H1 (cell line): Measurements from ENCODE around the gene TCF7. TPM values are rescaled to one million over a fixed set of nuclear protein-coding genes. Genes with fewer than 3 reads are reported as not detected.

ENCODE experiments used
- CTCF ChIA-PET: fragments of 300-600 bp; sonication (Branson Sonifier 250); formaldehyde crosslinking; loops from one replicate; lab custom pipeline; 2021; ENCODE audit not compliant: partially characterized antibody; lab: Charles Lee
- POLR2A ChIA-PET: fragments of 300-600 bp; sonication (Branson Sonifier 250); formaldehyde crosslinking; loops from one replicate; lab custom pipeline; 2021; ENCODE audit warnings: inconsistent platforms; ENCODE audit not compliant: partially characterized antibody; lab: Charles Lee
- DNase-seq, 2 experiments: peaks; one replicate each; pipeline versions ENCODE4 v3.0.0 to v3.0.0-alpha.2; 2010 to 2022; ENCODE audit warnings: low spot score in 2 of 2, low read depth in 1 of 2, mixed read lengths in 1 of 2
- FAIRE-seq: peaks from 2 replicates; lab custom pipeline; 2011; peaks lifted over from hg19 to GRCh38; lab: Jason Lieb, UNC
- H2AFZ ChIP-seq: 2 replicates; pipeline ENCODE4 v1.8.1; 2012; ENCODE audit warnings: low read length, inconsistent platforms
- H2AK5ac ChIP-seq: 2 replicates; pipeline ENCODE4 v1.6.1; 2013; ENCODE audit warnings: low read depth, low read length
- H2BK120ac ChIP-seq: replicated peaks from 2 replicates; pipeline ENCODE3; 2013; ENCODE audit warnings: low read depth, low read length, inconsistent platforms
- H2BK12ac ChIP-seq: 2 replicates; pipeline ENCODE4 v1.6.1; 2013; ENCODE audit warnings: low read depth, low read length
- H2BK15ac ChIP-seq: 2 replicates; pipeline ENCODE4 v1.6.1; 2013; ENCODE audit warnings: low read length
- H2BK20ac ChIP-seq: 2 replicates; pipeline ENCODE4 v1.6.1; 2013; ENCODE audit warnings: low read length
- H2BK5ac ChIP-seq: 2 replicates; pipeline ENCODE4 v1.6.1; 2013; ENCODE audit warnings: low read depth, low read length
- H3K14ac ChIP-seq: 2 replicates; pipeline ENCODE4 v1.6.1; 2013; ENCODE audit warnings: inconsistent platforms; ENCODE audit not compliant: insufficient read length
- H3K18ac ChIP-seq: 2 replicates; pipeline ENCODE4 v1.6.1; 2013; ENCODE audit warnings: low read length; ENCODE audit errors: extremely low read depth
- H3K23ac ChIP-seq: 2 replicates; pipeline ENCODE4 v1.6.1; 2013; ENCODE audit warnings: inconsistent platforms; ENCODE audit not compliant: insufficient read length
- H3K23me2 ChIP-seq: 2 replicates; pipeline ENCODE4 v1.6.1; 2013; ENCODE audit warnings: low read depth, low read length
- H3K27ac ChIP-seq: 2 replicates; pipeline ENCODE4 v1.6.1; 2011; ENCODE audit warnings: low read depth, low read length, inconsistent platforms
- H3K27me3 ChIP-seq, 4 experiments: replicated peaks in 1 of 4; 1 replicate in 1 of 4; 2 replicates in 3 of 4; pipeline versions ENCODE4 v1.6.1 to v1.8.1; 2011 to 2013; ENCODE audit warnings: low read length in 3 of 4, mild to moderate bottlenecking in 3 of 4, inconsistent platforms in 2 of 4, mixed read lengths in 2 of 4, moderate library complexity in 1 of 4; ENCODE audit not compliant: control insufficient read depth in 3 of 4, insufficient read depth in 3 of 4; ENCODE audit errors: extremely low read depth in 1 of 4
- H3K36me3 ChIP-seq, 4 experiments: 2 replicates each; pipeline versions ENCODE4 v1.6.1 to v1.8.1; 2011 to 2013; ENCODE audit warnings: mild to moderate bottlenecking in 4 of 4, low read length in 3 of 4, moderate library complexity in 2 of 4, control low read depth in 1 of 4, inconsistent platforms in 1 of 4; ENCODE audit not compliant: insufficient read depth in 4 of 4, control insufficient read depth in 2 of 4
- H3K4ac ChIP-seq: replicated peaks from 2 replicates; pipeline ENCODE3; 2013; ENCODE audit warnings: low read length, low read depth, mixed read lengths, inconsistent platforms; ENCODE audit not compliant: insufficient read length
- H3K4me1 ChIP-seq, 4 experiments: replicated peaks in 1 of 4; 1 replicate in 1 of 4; 2 replicates in 3 of 4; pipeline versions ENCODE4 v1.6.1 to v1.8.1; 2011 to 2013; ENCODE audit warnings: low read length in 3 of 4, inconsistent platforms in 2 of 4, mixed read lengths in 1 of 4; ENCODE audit not compliant: insufficient read depth in 4 of 4, control insufficient read depth in 3 of 4
- H3K4me2 ChIP-seq, 2 experiments: 2 replicates each; pipeline versions ENCODE4 v1.6.1 to v1.8.1; 2011 to 2013; ENCODE audit warnings: low read depth in 2 of 2, low read length in 2 of 2, control low read depth in 1 of 2, inconsistent platforms in 1 of 2, mild to moderate bottlenecking in 1 of 2; ENCODE audit not compliant: insufficient read depth in 1 of 2
- H3K4me3 ChIP-seq, 4 experiments: fragments of 200-600, 300-600 bp in 1 of 4; sonication (generic), shearing (Covaris generic), sonication (Bioruptor Twin) in 1 of 4; 2 replicates each; pipeline versions ENCODE4 v1.5.1 to v1.8.1; 2011 to 2016; ENCODE audit warnings: low read length in 4 of 4, low read depth in 3 of 4, control low read depth in 2 of 4, inconsistent platforms in 2 of 4, mild to moderate bottlenecking in 2 of 4, mixed read lengths in 1 of 4, moderate library complexity in 1 of 4; ENCODE audit not compliant: insufficient read depth in 2 of 4; ENCODE audit errors: extremely low read depth in 1 of 4
- H3K56ac ChIP-seq: replicated peaks from 2 replicates; pipeline ENCODE3; 2013; ENCODE audit warnings: low read depth, mild to moderate bottlenecking, mixed read lengths, low read length, inconsistent platforms; ENCODE audit not compliant: insufficient read length
- H3K79me1 ChIP-seq: 2 replicates; pipeline ENCODE4 v1.6.1; 2013; ENCODE audit warnings: low read depth, low read length, control low read depth
- H3K79me2 ChIP-seq, 2 experiments: 2 replicates each; pipeline versions ENCODE4 v1.6.1 to v1.8.1; 2012 to 2013; ENCODE audit warnings: low read length in 2 of 2, mild to moderate bottlenecking in 2 of 2, inconsistent platforms in 1 of 2; ENCODE audit not compliant: insufficient read depth in 2 of 2, control insufficient read depth in 1 of 2
- H3K9ac ChIP-seq, 4 experiments: replicated peaks in 1 of 4; 1 replicate in 1 of 4; 2 replicates in 3 of 4; pipeline versions ENCODE4 v1.6.1 to v1.8.1; 2011 to 2013; ENCODE audit warnings: low read depth in 3 of 4, low read length in 3 of 4, control low read depth in 2 of 4, mild to moderate bottlenecking in 2 of 4, moderate library complexity in 2 of 4, inconsistent platforms in 1 of 4; ENCODE audit errors: extremely low read depth in 1 of 4
- H3K9me3 ChIP-seq, 2 experiments: 2 replicates each; pipeline versions ENCODE4 v1.6.1 to v1.8.1; 2012 to 2013; ENCODE audit warnings: mild to moderate bottlenecking in 2 of 2, moderate library complexity in 2 of 2, control low read depth in 1 of 2, inconsistent platforms in 1 of 2, low read depth in 1 of 2, low read length in 1 of 2, mixed read lengths in 1 of 2; ENCODE audit not compliant: insufficient read depth in 2 of 2
- H4K20me1 ChIP-seq, 2 experiments: replicated peaks in 1 of 2; 2 replicates each; pipeline versions ENCODE3 to v1.8.1; 2011 to 2013; ENCODE audit warnings: inconsistent platforms in 2 of 2, low read length in 2 of 2, mild to moderate bottlenecking in 1 of 2; ENCODE audit not compliant: insufficient read depth in 2 of 2, control insufficient read depth in 1 of 2
- H4K5ac ChIP-seq: 2 replicates; pipeline ENCODE4 v1.6.1; 2013; ENCODE audit warnings: low read length, low read depth, mixed read lengths, inconsistent platforms; ENCODE audit not compliant: insufficient read length
- H4K8ac ChIP-seq: 2 replicates; pipeline ENCODE4 v1.8.0; 2013; ENCODE audit warnings: mild to moderate bottlenecking, moderate library complexity, low read length, inconsistent platforms; ENCODE audit not compliant: insufficient read depth; ENCODE audit errors: extremely low read depth
- H4K91ac ChIP-seq: replicated peaks from 2 replicates; pipeline ENCODE3; 2013; ENCODE audit warnings: low read length, mixed read lengths, inconsistent platforms; ENCODE audit not compliant: insufficient read length
- EGR1 ChIP-seq: IDR thresholded peaks from 2 replicates; pipeline ENCODE4 v1.6.1; 2011; ENCODE audit warnings: low read depth, low read length, borderline replicate concordance
- EZH2 ChIP-seq: fragments of 200-600 bp; sonication (generic); IDR thresholded peaks from 2 replicates; pipeline ENCODE4 v1.7.1; 2012; ENCODE audit warnings: low read depth, mild to moderate bottlenecking, moderate library complexity, low read length, inconsistent platforms; ENCODE audit not compliant: severe bottlenecking
- HDAC6 ChIP-seq: IDR thresholded peaks from one replicate; pipeline ENCODE4 v1.7.1; 2012; ENCODE audit warnings: low read depth, mild to moderate bottlenecking, inconsistent platforms, low read length, moderate library complexity
- KDM1A ChIP-seq: fragments of 200-600, 300-600 bp; sonication (generic); IDR thresholded peaks from 2 replicates; pipeline ENCODE4 v1.7.1; 2016; ENCODE audit warnings: mild to moderate bottlenecking, low read length, borderline replicate concordance
- KDM5A ChIP-seq: fragments of 200-600 bp; IDR thresholded peaks from 2 replicates; pipeline ENCODE4 v1.7.1; 2012; ENCODE audit warnings: mild to moderate bottlenecking, low read length, inconsistent platforms, mixed read lengths
- MAFK ChIP-seq: IDR thresholded peaks from 2 replicates; pipeline ENCODE4 v1.6.1; 2012; ENCODE audit warnings: low read depth, mild to moderate bottlenecking, improper control_type of control experiment, low read length
- RXRA ChIP-seq: IDR thresholded peaks from 2 replicates; pipeline ENCODE4 v1.6.1; 2011; ENCODE audit warnings: low read depth, mild to moderate bottlenecking, low read length, moderate library complexity; ENCODE audit not compliant: insufficient read depth
- TAF7 ChIP-seq: optimal IDR thresholded peaks from 2 replicates; pipeline ENCODE3; 2011; ENCODE audit warnings: low read depth, mild to moderate bottlenecking, inconsistent platforms, low read length, moderate library complexity, borderline replicate concordance
- USF2 ChIP-seq: IDR thresholded peaks from 2 replicates; pipeline ENCODE4 v1.6.1; 2011; ENCODE audit warnings: low read length, improper control_type of control experiment
- YY1 ChIP-seq: IDR thresholded peaks from 2 replicates; pipeline ENCODE4 v1.6.1; 2011; ENCODE audit warnings: low read depth, mild to moderate bottlenecking, low read length
- WGBS, 2 experiments: shearing (Covaris generic) in 1 of 2; methylation state at CpG; one replicate each; pipeline versions ENCODE4 v1.1.6 to v1.1.7; 2013 to 2015; ENCODE audit warnings: low lambda C conversion rate in 2 of 2, mixed read lengths in 2 of 2, inconsistent platforms in 1 of 2, low coverage in 1 of 2, missing lambda C conversion rate in 1 of 2; ENCODE audit not compliant: insufficient replicate concordance in 2 of 2, insufficient coverage in 1 of 2, insufficient read length in 1 of 2; ENCODE audit errors: extremely low coverage in 1 of 2, missing lambda C conversion rate in 1 of 2; 5-methylcytosine and 5-hydroxymethylcytosine counted together
- polyA plus RNA-seq, 7 experiments: library from polyadenylated mRNA; depleted of rRNA in 3 of 7; stranded (reverse) in 5 of 7; unstranded in 2 of 7; fragments of >200 nt in 5 of 7; fragments of 200-250 nt in 2 of 7; gene quantifications; 1 replicate in 5 of 7; 2 replicates in 1 of 7; 4 replicates in 1 of 7; pipeline versions ENCODE4 v1.2.1 to v1.2.3, GENCODE V29; 2011 to 2013; ENCODE audit warnings: missing spikeins in 2 of 7, mixed read lengths in 2 of 7
- total RNA-seq: library from RNA; stranded (reverse); fragmentation: NEBNext Ultra II Directional; extraction: Animal tissue kit (Norgen Biotek cat#: 25700); gene quantifications from 2 replicates; pipeline ENCODE4 v1.2.1, GENCODE V29; 2021

The TCF7 gene
- total and polyA plus RNA-seq, 2 of the 8 experiments (the other 6 are each of a cell fraction or from before 2014, with no cell fraction given), result 4.7 to 8.5 TPM

- Histone ChIP-seq H2BK120ac (no peak overlapping the region), H3K56ac (no peak overlapping the region), H4K91ac (no peak overlapping the region), H3K9ac (no peak overlapping the region), H4K20me1 (peaks cover 12 to 40% of the 10 kb centered on the region in 2 experiments), H2AK5ac (no peak overlapping the region), H2AFZ (no peak overlapping the region), H3K4me2 (no peak overlapping the region), H3K18ac (no peak overlapping the region), H3K4me3 (no peak overlapping the region), H3K79me1 (peaks cover 6% of the 10 kb centered on the region), H4K8ac (no peak overlapping the region), H3K14ac (no peak overlapping the region), H3K27me3 (no peaks in the 10 kb centered on the region), H2BK15ac (no peak overlapping the region), H3K23ac (no peak overlapping the region), H4K5ac (no peak overlapping the region), H3K79me2 (no peaks in the 10 kb centered on the region; a peak in 1 of 4 replicates), H2BK12ac (no peak overlapping the region), H3K27ac (no peak overlapping the region), H2BK5ac (no peak overlapping the region), H3K4me1 (peaks cover 0 to 5% (median 2%) of the 10 kb centered on the region in 4 experiments; a peak in 3 of 7 replicates), H3K36me3 (peaks cover 0 to 6% (median under 1%) of the 10 kb centered on the region in 4 experiments; a peak in 2 of 8 replicates), H3K9me3 (no peaks in the 10 kb centered on the region), H3K23me2 (no peaks in the 10 kb centered on the region), H2BK20ac (no peak overlapping the region), H3K4ac (no peak overlapping the region)
- DNase-seq, result no peak
- ChIA-PET CTCF (interaction anchor here (1.0 to 24.3 kb wide), 5 partner anchors 10 to 98 kb away, joined by 3 to 629 read pairs (median 7); no protein-coding TSS in a partner anchor), POLR2A (interaction anchor here (0.6 to 1.5 kb wide), 5 partner anchors 9 to 98 kb away, joined by 3 to 4 read pairs (median 3); partner anchors contain the start of gene SKP1)
- 89% methylated on average over 9 of the region's 9 CpGs; no CpG with 5 or more reads in 1 of the 2 experiments for WGBS, 2 experiments
- FAIRE-seq, result no peak
- TF ChIP-seq EZH2 (no peak), HDAC6 (no peak), KDM1A (no peak), RXRA (no peak), EGR1 (no peak), MAFK (no peak), KDM5A (no peak), TAF7 (no peak), USF2 (no peak), YY1 (no peak)
Measured at GRCh38 chr5:134133188-134133994, 18.9 kb downstream of the TCF7 start.
